Endothelial cell of umbilical vein (primary cell): ENCODE data around the gene DIABLO. TPM values are rescaled to one million over a fixed set of nuclear protein-coding genes. Genes with fewer than 3 reads are reported as not detected.

Source experiments
- BruUV-seq: library from RNA; stranded (reverse); fragments of 400-500 nt; replicated peaks from 2 replicates; lab custom pipeline; 2021; lab: Mats Ljungman, UMichigan
- CTCF ChIA-PET: fragments of 300-600, 350-600 bp; sonication (Branson Sonifier 250); formaldehyde crosslinking; loops from one replicate; lab custom pipeline; 2021; ENCODE audit warnings: antibody characterized with exemption, inconsistent platforms; lab: Charles Lee
- POLR2A ChIA-PET: fragments of 300-600, 350-600 bp; sonication (Branson Sonifier 250); formaldehyde crosslinking; loops from one replicate; lab custom pipeline; 2021; ENCODE audit warnings: antibody characterized with exemption, inconsistent platforms; lab: Charles Lee
- DNase-seq: peaks from one replicate; pipeline ENCODE4 v3.0.0-alpha.2; 2011; ENCODE audit warnings: low read depth, low spot score
- FAIRE-seq: peaks from 2 replicates; lab custom pipeline; 2011; peaks lifted over from hg19 to GRCh38; lab: Jason Lieb, UNC
- H2AFZ ChIP-seq: 2 replicates; pipeline ENCODE4 v1.6.0; 2012; ENCODE audit warnings: low read depth, low read length, control low read depth, inconsistent platforms
- H3K27ac ChIP-seq: 2 replicates; pipeline ENCODE4 v1.5.1; 2011; ENCODE audit warnings: low read depth, mild to moderate bottlenecking, control low read depth, low read length, moderate library complexity; ENCODE audit not compliant: insufficient read depth
- H3K27me3 ChIP-seq, 2 experiments: 2 replicates each; pipeline versions ENCODE4 v1.6.0 to v1.6.1; 2011; ENCODE audit warnings: low read length in 2 of 2, mixed read lengths in 1 of 2; ENCODE audit not compliant: control insufficient read depth in 2 of 2, insufficient read depth in 2 of 2
- H3K36me3 ChIP-seq, 2 experiments: 2 replicates in 1 of 2; 3 replicates in 1 of 2; pipeline ENCODE4 v1.5.1; 2011; ENCODE audit warnings: low read length in 2 of 2, mild to moderate bottlenecking in 1 of 2, moderate library complexity in 1 of 2; ENCODE audit not compliant: control insufficient read depth in 2 of 2, insufficient read depth in 2 of 2; ENCODE audit errors: extremely low read depth in 1 of 2
- H3K4me1 ChIP-seq: 3 replicates; pipeline ENCODE4 v1.5.1; 2011; ENCODE audit warnings: mild to moderate bottlenecking, low read length; ENCODE audit not compliant: control insufficient read depth, insufficient read depth; ENCODE audit errors: extremely low read depth
- H3K4me2 ChIP-seq: 2 replicates; pipeline ENCODE4 v1.6.1; 2011; ENCODE audit warnings: low read length, control low read depth, mixed read lengths; ENCODE audit not compliant: insufficient read depth
- H3K4me3 ChIP-seq, 3 experiments: fragments of 200-600 bp in 1 of 3; sonication (generic), shearing (Covaris generic) in 1 of 3; replicated peaks in 1 of 3; 2 replicates each; pipeline ENCODE4 v1.5.1; 2011 to 2016; ENCODE audit warnings: control low read depth in 3 of 3, low read length in 3 of 3, mild to moderate bottlenecking in 2 of 3, inconsistent platforms in 1 of 3, low read depth in 1 of 3, moderate library complexity in 1 of 3; ENCODE audit not compliant: insufficient read depth in 1 of 3
- H3K79me2 ChIP-seq: 2 replicates; pipeline ENCODE4 v1.6.0; 2012; ENCODE audit warnings: low read length, inconsistent platforms; ENCODE audit not compliant: control insufficient read depth, insufficient read depth
- H3K9ac ChIP-seq: replicated peaks from 2 replicates; pipeline ENCODE3; 2011; ENCODE audit warnings: low read length, control low read depth; ENCODE audit not compliant: insufficient read depth; ENCODE audit errors: extremely low read depth
- H3K9me1 ChIP-seq: replicated peaks from 3 replicates; pipeline ENCODE4 v1.6.0; 2011; ENCODE audit warnings: mild to moderate bottlenecking, low read length; ENCODE audit not compliant: control insufficient read depth, insufficient read depth; ENCODE audit errors: extremely low read depth
- H3K9me3 ChIP-seq: replicated peaks from 2 replicates; pipeline ENCODE4 v1.5.1; 2012; ENCODE audit warnings: low read length, inconsistent platforms; ENCODE audit not compliant: control insufficient read depth, insufficient read depth
- H4K20me1 ChIP-seq: replicated peaks from 2 replicates; pipeline ENCODE3; 2011; ENCODE audit warnings: mild to moderate bottlenecking, low read length; ENCODE audit not compliant: control insufficient read depth, insufficient read depth; ENCODE audit errors: extremely low read depth
- CTCF ChIP-seq, 2 donors: IDR thresholded peaks; 1 replicate in 1 of 2; 2 replicates in 1 of 2; pipeline ENCODE4 v1.5.1; 2011; ENCODE audit warnings: low read length in 2 of 2, mild to moderate bottlenecking in 2 of 2, moderate library complexity in 2 of 2, control low read depth in 1 of 2, inconsistent platforms in 1 of 2, low read depth in 1 of 2; ENCODE audit not compliant: insufficient read depth in 1 of 2; ENCODE audit errors: extremely low read depth in 1 of 2
- EZH2 ChIP-seq: IDR thresholded peaks from 2 replicates; pipeline ENCODE4 v1.6.1; 2012; ENCODE audit warnings: borderline replicate concordance, low read depth, mild to moderate bottlenecking, moderate library complexity, low read length, inconsistent platforms; ENCODE audit not compliant: severe bottlenecking
- FOS ChIP-seq: IDR thresholded peaks from 2 replicates; pipeline ENCODE4 v1.6.1; 2011; ENCODE audit warnings: mild to moderate bottlenecking, low read length, moderate library complexity, borderline replicate concordance; ENCODE audit not compliant: insufficient read depth
- GATA2 ChIP-seq: IDR thresholded peaks from 2 replicates; pipeline ENCODE4 v1.7.0; 2011; ENCODE audit warnings: low read depth, mild to moderate bottlenecking, moderate library complexity, mixed read lengths, low read length; ENCODE audit not compliant: insufficient read length, insufficient read depth
- JUN ChIP-seq: IDR thresholded peaks from 2 replicates; pipeline ENCODE4 v1.6.1; 2011; ENCODE audit warnings: borderline replicate concordance, low read depth; ENCODE audit not compliant: insufficient read length, insufficient read depth
- MAX ChIP-seq: IDR thresholded peaks from 2 replicates; pipeline ENCODE4 v1.6.1; 2011; ENCODE audit not compliant: insufficient read depth, insufficient read length
- MYC ChIP-seq: IDR thresholded peaks from one replicate; pipeline ENCODE4 v1.6.1; 2011; ENCODE audit warnings: mild to moderate bottlenecking, low read depth, low read length
- POLR2A ChIP-seq: IDR thresholded peaks from 2 replicates; pipeline ENCODE4 v1.6.1; 2012; ENCODE audit warnings: low read depth, mild to moderate bottlenecking, control low read depth, low read length
- POLR2AphosphoS5 ChIP-seq: IDR thresholded peaks from 2 replicates; pipeline ENCODE4 v1.6.1; 2012; ENCODE audit warnings: low read depth, mild to moderate bottlenecking, control low read depth, low read length, moderate library complexity; ENCODE audit not compliant: insufficient read depth
- dilution Hi-C: fragments of 300-500 bp; cut with MboI; formaldehyde crosslinking; loops from one replicate; pipeline ENCODE4 v1.15.0; 2019; ENCODE audit warnings: low sequenced_read_pairs; ENCODE audit not compliant: extremely low pct_ligation_motif_present
- intact Hi-C: fragments of 100-400 bp; cut with micrococcal nuclease; formaldehyde crosslinking; loops from one replicate; pipeline ENCODE4 v1.10.0; 2022
- polyA plus RNA-seq, 4 experiments: library from polyadenylated mRNA; depleted of rRNA in 3 of 4; stranded (reverse) in 3 of 4; unstranded in 1 of 4; fragments of >200 nt; gene quantifications; 2 replicates each; pipeline versions ENCODE4 v1.2.1 to v1.2.3, GENCODE V29; 2011 to 2012; ENCODE audit warnings: missing spikeins in 1 of 4
- total RNA-seq: library from RNA; stranded (reverse); gene quantifications from 2 replicates; pipeline ENCODE4 v1.2.3, GENCODE V29; 2021

The DIABLO gene
- total and polyA plus RNA-seq, 2 donors (not counting 3 experiments of a cell fraction or from before 2014, with no cell fraction given): 49.9 to 55.4 TPM

- Histone ChIP-seq H4K20me1 (no peaks in the 10 kb centered on the region), H3K27ac (no peak overlapping the region), H3K9me3 (no peaks in the 10 kb centered on the region), H3K27me3 (peaks cover 9 to 18% of the 10 kb centered on the region in 2 experiments), H3K4me2 (no peak overlapping the region), H3K9me1 (no peaks in the 10 kb centered on the region), H3K36me3 (peaks cover 18% of the 10 kb centered on the region in 2 experiments), H3K9ac (no peak overlapping the region), H3K4me1 (peaks cover 6% of the 10 kb centered on the region), H3K4me3 (no peak overlapping the region), H2AFZ (no peak overlapping the region), H3K79me2 (no peaks in the 10 kb centered on the region)
- TSS peak; percentile 23 for BruUV-seq
- ChIA-PET CTCF (interaction anchor here (1.3 kb wide), 1 partner anchor 17 kb away, joined by 3 read pairs; no protein-coding TSS in a partner anchor), POLR2A (no interaction called here)
- dilution Hi-C loops: no loop called here
- TF ChIP-seq MYC: no peak
- TF ChIP-seq EZH2: no peak
- no peak for TF ChIP-seq POLR2A
- no peak for TF ChIP-seq JUN
- TF ChIP-seq GATA2: no peak
- no peak for TF ChIP-seq MAX
- TF ChIP-seq POLR2AphosphoS5: no peak
- TF ChIP-seq FOS: no peak
- no peak for TF ChIP-seq CTCF (IDR thresholded peaks at IDR 0.05; ENCODE audit: extremely low read depth in 1 of 2, insufficient read depth in 1 of 2, low read depth in 1 of 2, low read length in 2 of 2)
- intact Hi-C loops: no loop called here
- DNase-seq: no peak
- FAIRE-seq: no peak
Measured at GRCh38 chr12:122208073-122208820, 17.6 kb downstream of the DIABLO start.
